Activated T-cell treated with anti-CD3 and anti-CD28 coated beads for 1 hour (primary cell): ENCODE measurements around the gene ANKRD55.
"Not testable (repeated sequence)": the region's sequence is repeated elsewhere in the genome, so short reads cannot be mapped to it uniquely, and the experiment has no call there.

Experiments
- DNase-seq: peaks from one replicate; pipeline ENCODE4 v3.0.0-alpha.2; 2020; ENCODE audit warnings: low read depth

Gene ANKRD55

DNA sequence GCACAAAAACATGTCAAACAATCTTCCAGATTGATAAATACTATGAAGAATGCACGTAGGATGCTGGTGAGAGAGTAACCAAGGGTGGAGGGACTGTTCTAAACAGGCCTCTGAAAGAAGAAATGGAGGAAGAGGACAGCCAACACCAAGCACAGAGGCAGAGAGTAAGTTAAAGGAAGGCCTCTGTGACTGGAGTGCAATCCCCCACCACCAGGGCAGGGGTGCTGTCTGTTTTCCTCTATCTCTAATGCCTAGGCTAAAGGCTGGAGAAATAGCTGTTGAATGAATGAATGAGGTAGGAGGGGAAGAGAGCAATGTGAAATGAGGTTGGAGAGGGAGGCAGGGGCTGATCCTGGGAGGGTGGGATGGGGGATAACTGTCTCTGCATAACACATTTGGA is 88.9 kb downstream of the ANKRD55 start:
- DNase-seq, result no peak

DNA sequence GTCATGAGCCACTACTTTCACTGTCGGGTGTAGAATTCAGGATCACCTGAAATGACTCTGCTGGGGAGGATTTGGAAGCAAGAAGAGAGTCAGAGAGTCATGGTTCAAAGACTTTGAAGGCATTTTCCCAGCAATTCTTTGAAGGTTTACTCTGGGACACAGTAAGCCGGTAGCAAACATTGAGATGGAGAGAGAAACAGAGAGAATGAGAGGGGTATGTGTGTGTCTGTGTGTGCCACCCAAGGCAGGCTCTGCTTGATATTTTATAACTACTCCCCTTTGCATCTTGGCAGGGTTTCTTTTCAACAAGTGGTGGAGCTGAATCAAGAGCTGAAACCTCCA is 89.8 kb downstream of the ANKRD55 start:
- DNase-seq, result no peak

DNA sequence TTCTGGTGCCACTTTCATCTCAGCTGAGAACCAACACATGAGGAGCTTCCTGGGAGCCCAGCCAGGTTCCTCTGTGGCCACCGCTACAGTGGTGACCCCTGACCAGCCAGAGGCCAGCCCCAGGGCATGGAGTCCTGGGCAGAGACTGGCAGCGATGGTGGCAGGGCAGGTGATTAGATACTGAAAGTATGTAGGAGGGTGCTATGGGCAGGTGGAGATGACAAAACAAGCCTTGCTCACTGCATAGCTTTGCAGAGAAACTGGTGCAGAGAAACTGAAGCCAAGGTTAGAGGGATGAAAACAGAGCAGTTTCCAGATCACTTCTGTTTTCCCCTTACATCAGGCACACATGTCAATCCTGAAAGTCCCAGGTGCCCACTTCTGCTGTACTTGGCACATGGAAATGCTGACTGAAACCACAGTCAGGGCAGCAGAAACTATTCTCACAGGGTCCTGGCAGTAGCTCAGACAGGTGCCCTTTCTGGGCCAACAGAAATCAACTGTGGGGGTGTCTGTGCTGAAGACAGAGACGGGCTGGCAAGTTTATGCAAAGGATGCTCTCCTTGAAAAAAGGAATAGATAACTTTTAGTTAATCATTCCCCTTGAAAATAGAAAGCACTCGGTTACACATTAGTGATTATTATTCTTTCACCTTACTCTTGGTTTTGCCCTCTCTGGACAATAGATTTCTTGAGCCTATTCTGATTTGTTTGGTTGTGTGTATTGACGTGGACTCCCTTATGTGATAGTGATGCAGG is 90.3 kb downstream of the ANKRD55 start:
- DNase-seq, result no peak

DNA sequence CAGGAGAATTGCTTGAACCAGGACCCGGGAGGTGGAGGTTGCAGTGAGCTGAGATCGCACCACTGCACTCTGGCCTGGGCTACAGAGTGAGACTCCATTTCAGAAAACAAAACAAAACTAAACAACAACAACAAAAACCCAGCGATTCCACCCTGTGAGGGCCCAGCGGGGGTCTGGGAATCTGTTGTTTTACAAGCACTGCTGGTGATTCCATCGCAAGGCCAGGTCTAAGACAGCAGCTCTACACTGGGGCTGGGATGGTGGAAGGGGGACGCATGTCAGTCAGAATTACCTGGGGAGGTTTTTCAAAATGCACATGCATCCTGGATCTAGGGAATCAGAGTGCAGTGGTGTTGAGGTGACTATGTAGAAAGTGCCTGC is 90.9 kb downstream of the ANKRD55 start:
- DNase-seq, result no peak

DNA sequence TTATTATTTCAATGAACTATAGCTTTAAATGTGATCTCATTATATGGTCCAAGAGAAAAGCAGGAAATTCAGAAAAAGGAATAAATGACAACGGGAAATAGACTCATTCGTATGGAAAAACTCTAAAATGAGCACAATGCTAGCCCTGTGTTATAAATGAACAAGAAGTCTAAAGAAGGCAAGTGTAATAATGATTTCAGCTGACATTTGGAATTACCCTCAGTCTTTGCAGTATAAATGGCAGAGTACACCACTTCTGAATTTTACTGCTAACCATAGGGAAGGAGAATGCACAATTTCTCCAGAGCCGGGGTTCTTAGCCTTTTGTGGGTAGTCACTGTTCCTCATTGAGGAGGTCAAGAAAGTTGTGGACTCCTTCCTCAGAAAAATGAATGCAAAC is 93.1 kb downstream of the ANKRD55 start:
- no peak for DNase-seq

DNA sequence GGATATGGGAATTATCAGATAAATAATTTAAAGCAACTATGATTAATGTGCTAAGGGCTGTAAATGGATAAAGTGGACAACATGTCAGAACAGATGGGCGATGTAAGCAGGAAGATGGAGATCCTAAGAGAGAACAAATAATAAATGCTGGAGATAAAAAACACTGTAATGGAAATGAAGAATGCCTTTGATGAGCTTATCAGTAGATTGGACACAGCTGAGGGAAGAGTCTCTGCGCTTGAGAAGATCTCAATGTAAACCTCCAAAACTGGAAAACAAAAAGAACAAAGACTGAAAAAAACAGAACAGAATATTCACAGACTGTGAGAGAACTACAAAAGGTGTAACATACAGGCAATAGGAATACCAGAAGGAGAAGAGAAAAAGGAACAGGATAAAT is 102.5 kb downstream of the ANKRD55 start:
- DNase-seq, result no peak

DNA sequence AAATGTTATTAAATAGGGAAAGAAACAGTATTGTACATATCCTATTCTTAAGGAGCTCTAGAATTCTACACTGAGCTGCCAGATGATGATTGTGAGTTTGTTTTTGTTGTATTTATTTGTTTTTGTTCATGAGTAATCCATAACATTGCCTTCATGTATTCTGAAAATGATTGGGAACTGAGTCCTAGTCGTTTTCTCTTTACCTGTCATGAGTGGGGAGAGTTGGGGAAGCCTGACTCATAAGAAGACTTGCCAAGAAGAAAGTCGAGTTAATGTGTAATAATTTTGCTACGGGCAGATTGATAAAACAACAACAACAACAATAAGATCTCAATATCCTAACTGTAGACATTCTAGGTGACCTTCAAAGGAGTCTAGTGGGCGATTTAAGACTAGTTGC is 103.8 kb downstream of the ANKRD55 start:
- DNase-seq, result no peak

DNA sequence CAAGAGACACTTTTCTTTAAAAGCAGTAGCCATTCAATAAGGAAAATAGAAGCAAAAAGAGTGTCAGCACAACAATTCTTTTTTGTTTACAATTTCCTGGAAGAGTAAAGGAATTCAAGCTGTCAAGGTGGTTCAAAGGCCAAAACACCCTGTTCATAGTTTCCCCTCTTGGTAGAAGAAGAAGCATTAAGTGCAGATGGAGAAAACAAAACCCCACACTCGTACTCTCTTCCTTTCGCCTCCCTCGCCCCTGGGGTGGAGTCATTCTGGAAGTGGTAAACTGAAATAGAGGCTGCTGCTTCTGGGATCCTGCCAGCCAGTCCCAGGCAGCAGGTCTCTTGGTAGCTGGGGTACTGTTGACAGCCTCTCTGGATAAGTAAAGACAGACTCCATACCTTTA is 105.0 kb downstream of the ANKRD55 start:
- DNase-seq, result no peak

DNA sequence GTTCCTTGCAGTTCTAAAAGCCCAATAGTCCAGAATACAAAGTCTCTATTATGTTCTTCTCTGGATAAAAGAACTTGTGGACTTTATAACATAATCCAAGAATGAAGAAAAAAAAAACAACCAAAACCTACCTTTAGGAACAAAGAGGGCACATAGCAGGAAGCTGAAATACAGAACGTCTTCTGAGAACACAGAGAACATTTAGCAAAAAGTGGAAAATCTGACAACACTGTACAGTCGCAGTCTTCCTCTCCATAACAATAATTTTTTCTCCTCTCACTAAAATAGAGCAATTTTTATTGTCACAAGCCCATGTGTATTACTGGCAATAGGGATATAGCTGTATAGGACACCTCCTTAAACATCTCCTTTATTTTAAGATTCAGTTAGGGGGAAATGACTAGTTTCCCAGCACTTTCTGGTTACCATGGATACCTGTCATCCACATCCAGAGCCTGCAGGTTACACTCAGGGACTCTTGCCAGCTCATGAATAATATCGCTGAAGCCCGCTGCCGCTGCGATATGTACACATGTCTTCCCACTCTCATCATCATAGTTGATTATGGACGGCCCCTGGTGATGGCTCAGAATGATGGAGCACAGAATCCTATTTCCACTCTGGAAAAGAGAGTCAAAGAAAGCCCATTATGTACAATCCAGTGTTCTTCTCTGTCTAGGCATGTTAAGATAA is 106.5 kb downstream of the ANKRD55 start:
- DNase-seq, result no peak

DNA sequence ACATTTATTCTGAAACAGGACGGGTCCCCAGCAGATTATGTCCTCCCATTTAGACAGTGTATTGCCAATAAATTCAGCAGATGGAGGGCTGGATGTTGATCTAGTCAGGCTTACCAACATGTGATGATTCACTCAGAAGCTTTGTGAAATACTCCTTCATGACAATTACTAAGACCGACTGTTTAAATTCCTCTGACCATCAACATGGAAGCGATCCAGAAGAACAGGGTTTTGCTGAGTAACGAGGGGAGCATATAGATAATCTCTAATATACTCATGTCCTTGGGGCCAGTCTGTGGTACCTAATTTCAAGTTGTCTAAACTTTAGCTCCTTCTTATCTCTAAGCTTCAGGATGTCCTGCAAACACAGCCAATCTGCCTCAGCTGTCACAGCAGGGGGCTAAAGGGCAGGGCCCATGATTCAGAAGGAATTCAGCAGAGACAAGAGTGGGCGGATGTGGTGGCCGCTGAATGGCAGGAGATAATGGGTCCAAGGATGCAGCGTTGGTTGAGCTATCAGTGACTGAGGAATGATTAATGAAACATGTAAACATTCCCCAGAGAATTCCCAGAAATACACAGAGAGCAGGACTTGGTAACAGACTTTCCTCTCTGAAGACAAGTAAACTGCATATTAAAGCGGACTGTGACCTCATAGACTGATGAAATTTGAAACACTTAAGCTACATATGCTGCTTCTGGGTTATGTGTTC is 109.4 kb downstream of the ANKRD55 start:
- DNase-seq, result no peak

DNA sequence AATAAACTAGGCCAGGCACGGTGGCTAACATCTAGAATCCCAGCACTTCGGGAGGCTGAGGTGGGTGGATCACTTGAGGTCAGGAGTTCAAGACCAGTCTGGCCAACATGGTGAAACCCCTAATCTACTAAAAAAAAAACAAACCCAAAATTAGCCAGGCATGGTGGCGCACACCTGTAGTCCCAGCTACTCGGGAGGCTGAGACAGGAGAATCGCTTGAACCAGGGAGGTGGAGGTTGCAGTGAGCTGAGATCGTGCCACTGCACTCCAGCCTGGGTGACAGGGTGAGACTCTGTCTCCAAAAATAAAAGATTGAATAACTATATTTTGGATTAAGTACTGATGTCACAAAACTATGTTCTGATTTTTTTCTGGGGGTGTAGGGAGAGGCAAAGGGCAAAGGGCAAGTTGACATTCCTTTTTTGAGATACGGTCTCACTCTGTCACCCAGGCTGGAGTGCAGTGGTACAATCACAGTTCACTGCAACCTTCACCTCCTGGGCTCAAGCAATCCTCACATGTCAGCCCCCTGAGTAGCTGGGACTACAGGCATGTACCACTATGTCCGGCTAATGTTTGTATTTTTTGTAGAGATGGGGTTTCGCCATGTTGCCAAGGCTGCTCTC is 110.7 kb downstream of the ANKRD55 start:
- DNase-seq, result not testable (repeated sequence)

DNA sequence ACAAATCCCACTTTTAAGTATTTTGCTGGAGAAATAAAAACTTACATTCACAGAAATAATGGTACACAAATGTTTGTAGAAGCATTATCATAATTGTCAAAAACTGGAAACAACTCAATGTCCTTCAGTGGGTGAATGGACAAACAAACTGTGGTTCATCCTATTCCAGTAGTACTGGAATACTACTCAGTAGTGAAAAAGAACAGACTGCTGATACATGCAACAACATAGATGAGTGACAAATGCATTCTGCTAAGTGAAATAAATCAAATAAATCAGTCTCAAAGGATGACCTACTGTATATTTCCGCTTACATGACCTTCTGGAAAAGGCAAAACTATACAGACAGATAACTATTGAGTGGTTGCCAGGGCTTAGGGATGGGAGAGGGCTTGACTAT is 114.1 kb downstream of the ANKRD55 start:
- no peak for DNase-seq

DNA sequence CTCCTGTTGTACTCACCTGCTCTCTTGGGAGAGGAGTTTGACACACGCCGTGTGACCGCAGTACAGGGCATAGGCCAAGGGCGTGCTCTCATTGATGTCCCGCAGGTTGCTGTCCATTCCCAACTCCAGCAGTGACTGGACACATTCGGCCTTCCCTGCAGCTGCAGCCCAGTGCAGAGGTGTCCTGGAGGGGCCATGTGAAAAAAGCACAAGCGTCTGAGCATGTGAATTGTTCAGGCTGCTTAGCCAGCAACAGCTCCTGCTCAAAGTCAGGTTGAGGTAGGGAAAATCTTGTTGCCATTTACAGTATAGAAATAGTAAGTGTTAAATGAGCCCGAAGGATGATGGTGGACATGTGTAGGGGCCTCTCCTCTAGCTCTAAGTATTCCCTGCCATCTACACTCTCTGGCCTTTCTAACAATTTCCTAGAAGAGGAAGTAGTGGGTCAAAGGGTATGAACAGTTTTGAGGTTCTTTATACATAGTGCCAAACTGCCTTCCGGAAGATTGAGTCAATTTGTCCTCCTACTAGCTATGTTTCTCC is 116.5 kb downstream of the ANKRD55 start:
- no peak for DNase-seq

DNA sequence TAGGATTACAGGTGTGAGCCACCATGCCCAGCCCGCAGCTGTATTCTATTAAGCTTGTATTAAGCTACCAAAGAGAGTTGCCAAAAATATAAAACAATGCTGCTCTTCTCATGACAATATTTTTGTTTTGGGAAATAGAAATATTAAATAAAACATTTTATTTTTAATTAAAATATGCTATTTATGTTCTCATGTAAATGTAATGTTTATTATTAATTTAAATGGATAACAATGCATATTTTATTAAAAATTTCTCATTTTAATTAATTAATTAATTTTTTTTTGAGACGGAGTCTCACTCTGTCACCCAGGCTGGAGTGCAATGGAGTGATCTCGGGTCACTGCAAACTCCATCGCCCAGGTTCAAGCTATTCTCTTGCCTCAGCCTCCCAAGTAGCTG is 117.5 kb downstream of the ANKRD55 start:
- no peak for DNase-seq

DNA sequence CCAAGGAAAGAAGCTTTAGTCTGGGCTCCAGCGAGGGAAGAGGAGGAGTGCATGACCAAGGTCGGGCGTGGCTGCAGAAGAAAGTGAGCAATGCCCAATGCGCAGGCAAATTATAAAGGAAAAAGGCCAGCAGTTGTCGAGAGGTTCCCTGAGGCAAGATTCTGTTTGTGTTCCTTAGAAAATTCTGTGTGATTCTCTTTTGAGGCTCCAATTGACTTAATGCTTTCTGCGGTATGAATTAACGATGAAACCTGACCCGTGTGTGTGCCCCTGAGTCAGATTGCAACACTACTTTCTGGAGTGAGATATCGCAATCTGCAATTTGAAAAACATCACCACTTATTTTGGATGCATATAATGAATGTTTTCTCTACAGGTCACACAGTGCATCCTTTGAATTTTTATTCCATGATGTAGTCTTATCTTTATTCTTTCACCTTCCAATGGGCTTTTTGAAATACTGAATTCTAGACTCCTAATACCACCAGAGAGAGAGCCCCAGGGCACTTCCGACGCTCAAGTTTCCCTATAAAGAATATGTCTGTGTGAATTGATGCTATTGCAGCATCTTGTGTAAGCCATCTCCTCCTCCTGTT is 120.5 kb downstream of the ANKRD55 start:
- no peak for DNase-seq

DNA sequence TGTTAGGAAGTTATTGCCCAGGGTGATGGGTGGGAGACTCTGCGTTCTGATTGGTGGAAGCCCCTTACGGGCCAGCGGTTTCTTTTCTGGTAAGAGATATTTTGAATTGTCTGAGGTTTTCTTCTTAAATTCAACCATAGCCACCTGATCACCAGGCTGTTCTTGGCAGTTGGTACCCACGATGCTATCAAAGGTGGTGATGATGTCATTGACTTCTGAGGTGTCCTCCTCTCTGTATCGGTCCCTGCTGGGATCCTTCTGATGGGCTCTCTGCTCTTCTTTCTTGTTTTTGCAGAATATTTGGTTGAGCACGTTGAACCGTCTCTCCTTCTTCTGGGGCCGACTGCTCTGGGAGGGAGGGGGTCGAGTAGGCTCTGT is 121.7 kb downstream of the ANKRD55 start:
- DNase-seq, result no peak

DNA sequence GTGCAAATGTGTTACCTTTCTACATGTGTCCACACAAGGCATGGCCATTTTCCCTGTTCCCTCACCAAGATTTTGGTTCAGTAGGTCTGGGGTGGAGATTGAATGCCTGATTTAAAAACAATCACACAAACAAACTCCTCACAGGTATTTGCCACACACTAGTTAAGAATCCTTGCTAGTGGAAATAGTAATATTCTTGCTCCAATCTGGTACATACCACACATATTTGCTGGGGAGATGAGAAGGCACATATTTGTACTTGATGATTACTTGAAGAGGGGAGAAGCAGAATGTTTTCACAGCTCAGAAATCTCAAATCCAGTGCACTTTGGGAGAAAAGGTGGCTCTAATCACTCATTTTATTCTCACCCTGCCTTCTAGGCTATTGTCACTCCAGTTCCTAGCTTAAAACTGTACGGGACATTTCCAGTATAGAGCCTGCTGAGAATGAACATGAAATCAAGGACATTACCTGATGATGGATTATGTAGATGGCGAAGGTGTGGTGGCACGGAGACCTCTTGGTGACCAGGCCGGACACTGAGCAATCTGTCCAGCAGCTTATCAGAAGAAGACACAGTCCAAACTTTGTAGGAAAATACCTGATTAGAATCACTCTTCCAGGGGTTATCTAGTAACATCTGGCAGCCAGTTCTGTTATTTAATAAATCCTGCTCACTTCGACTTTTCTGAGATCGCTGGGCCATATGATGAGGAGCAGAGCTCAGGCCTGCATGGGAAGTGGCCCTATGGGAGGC is 122.3 kb downstream of the ANKRD55 start:
- DNase-seq, result no peak

DNA sequence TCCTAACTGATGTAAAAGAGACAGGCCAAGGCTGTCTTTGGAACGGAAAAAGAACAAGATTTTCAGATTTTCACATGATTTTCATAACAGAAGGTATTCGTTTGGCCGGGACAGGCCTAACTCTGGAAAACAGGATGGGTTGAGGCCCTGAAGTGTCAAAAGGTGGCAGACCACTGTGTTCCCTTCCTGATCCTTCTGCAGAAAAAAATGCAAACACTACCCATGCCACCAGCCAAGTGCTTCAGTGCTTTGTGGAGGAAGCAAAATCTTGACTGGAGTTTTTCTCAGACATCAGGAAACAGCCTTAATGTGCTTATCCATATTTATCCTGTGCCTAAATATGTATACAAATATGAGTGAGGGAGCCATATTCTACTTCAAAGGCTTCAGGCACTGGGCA is 124.9 kb downstream of the ANKRD55 start:
- no peak for DNase-seq

DNA sequence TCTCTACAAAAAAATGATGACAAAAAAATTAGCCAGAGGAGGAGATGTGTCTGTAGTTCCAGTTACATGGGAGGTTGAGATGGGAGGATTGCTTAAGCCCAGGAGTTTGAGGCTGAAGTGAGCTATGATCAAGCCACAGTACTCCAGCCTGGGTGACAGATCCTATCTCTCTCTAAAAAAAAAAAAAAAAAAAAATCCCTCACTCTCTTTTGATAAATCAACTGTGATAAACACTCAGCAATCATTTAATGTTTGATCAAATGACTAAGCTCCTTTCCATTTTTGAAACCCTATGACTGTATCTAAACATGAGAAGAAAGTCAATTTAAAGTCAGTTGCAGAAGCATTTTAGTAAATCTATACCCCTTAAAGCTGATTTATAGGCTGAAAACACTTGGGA is 126.3 kb downstream of the ANKRD55 start:
- no peak for DNase-seq

DNA sequence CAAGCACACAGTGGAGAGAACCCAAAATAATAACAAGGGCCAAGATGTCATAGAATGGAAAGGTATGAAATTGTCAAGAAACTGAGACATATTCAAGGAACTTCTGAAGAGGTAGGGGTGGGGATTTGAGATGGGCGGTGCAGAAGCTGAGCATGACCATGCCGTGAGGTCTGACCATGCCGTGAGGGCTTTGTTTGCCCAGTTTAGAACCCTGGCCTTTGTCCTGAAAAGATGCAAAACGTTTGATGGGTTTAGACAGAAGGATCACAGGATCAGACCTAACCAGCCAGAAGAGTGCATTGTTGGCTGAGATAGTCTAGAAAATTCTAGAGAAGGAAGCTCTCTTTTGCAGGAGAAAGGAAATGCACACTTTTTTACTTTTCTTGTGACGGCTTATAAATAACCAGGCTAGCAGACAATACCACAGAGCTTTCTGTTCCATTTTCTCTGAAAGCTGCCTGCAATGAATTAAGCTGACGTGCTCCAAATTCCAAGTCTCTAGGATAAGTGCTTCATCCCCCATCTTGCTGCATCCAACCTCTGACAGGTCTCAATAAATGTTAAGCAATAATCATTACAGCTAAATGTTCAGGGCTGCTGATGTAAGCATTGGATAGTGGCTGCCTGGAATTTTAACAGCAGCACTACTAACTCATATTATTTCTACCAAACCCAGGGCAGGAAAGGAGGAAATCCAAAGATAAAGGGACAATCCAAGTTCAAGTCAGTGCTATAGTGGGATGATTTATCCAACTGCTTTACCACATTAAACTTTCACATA is 127.4 kb downstream of the ANKRD55 start:
- no peak for DNase-seq

DNA sequence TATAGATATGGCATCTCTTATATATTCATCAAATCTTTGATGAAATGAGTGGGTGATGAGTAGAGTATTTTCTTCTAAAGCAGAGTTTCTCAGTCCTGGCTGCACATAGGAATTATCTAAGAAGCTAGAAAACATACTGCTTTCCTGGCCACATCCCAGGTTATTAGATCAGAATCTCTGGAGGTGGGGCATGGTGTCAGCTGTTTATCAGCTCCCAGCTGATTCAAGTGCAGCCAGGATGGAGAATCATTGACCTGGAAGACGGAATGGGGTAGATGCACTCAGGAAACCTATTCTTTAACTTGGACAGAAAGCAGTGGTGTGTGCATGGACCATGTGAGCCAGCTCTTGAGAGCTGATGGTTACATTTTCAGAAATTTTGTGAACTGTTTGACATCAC is 130.2 kb downstream of the ANKRD55 start:
- no peak for DNase-seq
